TTC549 (cell line): Measurements from ENCODE around the gene MTX3.

Experiments used
- FAIRE-seq: peaks from 2 replicates; lab custom pipeline; 2012; peaks lifted over from hg19 to GRCh38; lab: Jason Lieb, UNC

The MTX3 gene

GRCh38 chr5:79990598-79991507 is at the start of gene MTX3:
MTX3 (minus strand) TSS chr5:79991262; CDS start chr5:79991238, 24 bp downstream.
- FAIRE-seq, result peak; percentile 15

GRCh38 chr5:80039650-80040049 is 48.6 kb upstream of the MTX3 start:
- no peak for FAIRE-seq

GRCh38 chr5:80037366-80037765 is 46.3 kb upstream of the MTX3 start:
- FAIRE-seq, result no peak

GRCh38 chr5:80036615-80037014 is 45.6 kb upstream of the MTX3 start:
- no peak for FAIRE-seq

- no peak for FAIRE-seq
Measured at GRCh38 chr5:80035839-80036238, 44.8 kb upstream of the MTX3 start.

GRCh38 chr5:80034962-80035821 is 44.1 kb upstream of the MTX3 start, which contains the start of gene THBS4:
THBS4 (plus strand) TSS chr5:80035348; CDS start chr5:80035538, 190 bp downstream.
- FAIRE-seq, result no peak

GRCh38 chr5:80034559-80034958 is 43.5 kb upstream of the MTX3 start:
- FAIRE-seq, result no peak

GRCh38 chr5:80033513-80033912 is 42.5 kb upstream of the MTX3 start:
- no peak for FAIRE-seq

- no peak for FAIRE-seq
Measured at GRCh38 chr5:80031109-80031508, 40.0 kb upstream of the MTX3 start.

- FAIRE-seq, result no peak
Measured at GRCh38 chr5:80026841-80027240, 35.8 kb upstream of the MTX3 start.

- FAIRE-seq, result no peak
Measured at GRCh38 chr5:80025069-80025468, 34.0 kb upstream of the MTX3 start.

- FAIRE-seq, result no peak
Measured at GRCh38 chr5:80010754-80011392, 19.8 kb upstream of the MTX3 start.

GRCh38 chr5:80008995-80009765 is 18.1 kb upstream of the MTX3 start:
- no peak for FAIRE-seq

GRCh38 chr5:80002677-80003076 is 11.6 kb upstream of the MTX3 start:
- FAIRE-seq, result no peak

- FAIRE-seq, result no peak
Measured at GRCh38 chr5:79999722-80000121, 8.7 kb upstream of the MTX3 start.

- no peak for FAIRE-seq
Measured at GRCh38 chr5:79992891-79993657, 2.0 kb upstream of the MTX3 start.

GRCh38 chr5:79990205-79990597 is 861 bp downstream of the MTX3 start:
- no peak for FAIRE-seq

GRCh38 chr5:79986260-79986659 is 4.8 kb downstream of the MTX3 start:
- no peak for FAIRE-seq

GRCh38 chr5:79985288-79985687 is 5.8 kb downstream of the MTX3 start:
- FAIRE-seq, result no peak

- FAIRE-seq, result no peak
Measured at GRCh38 chr5:79984363-79984762, 6.7 kb downstream of the MTX3 start.

- no peak for FAIRE-seq
Measured at GRCh38 chr5:79983618-79984017, 7.4 kb downstream of the MTX3 start.
